K562 (cell line): ENCODE data around the gene TALDO1. TPM values are rescaled to one million over a fixed set of nuclear protein-coding genes. Genes with fewer than 3 reads are reported as not detected.
A peak's percentile ranks its signal among the peaks of the same experiment; 100 is the strongest.

Source experiments
- BMI1 ChIP-seq: fragments of 150-350 bp; IDR thresholded peaks from 2 replicates; pipeline ENCODE4 v1.6.1; 2014; ENCODE audit warnings: low read length
- CBFA2T2 ChIP-seq: fragments of 450-650 bp; conservative IDR thresholded peaks from 2 replicates; pipeline ENCODE4 v1.6.1; 2017; ENCODE audit warnings: mild to moderate bottlenecking
- CC2D1A ChIP-seq: fragments of 450-650 bp; IDR thresholded peaks from 2 replicates; pipeline ENCODE4 v1.6.1; 2017; ENCODE audit warnings: mild to moderate bottlenecking
- FUS ChIP-seq: fragments of 200-400 bp; formaldehyde crosslinking; optimal IDR thresholded peaks from 2 replicates; pipeline ENCODE3; 2017; ENCODE audit warnings: low read depth, low read length
- MCM7 ChIP-seq, 2 experiments: fragments of 450-650 bp; IDR thresholded peaks; 2 replicates each; pipeline ENCODE4 v1.6.1; 2016 to 2018
- NCOA6 ChIP-seq: fragments of 450-650 bp; IDR thresholded peaks from 2 replicates; pipeline ENCODE4 v1.6.1; 2017; ENCODE audit warnings: mild to moderate bottlenecking
- PRMT5 ChIP-seq: sonication (generic); formaldehyde crosslinking; IDR thresholded peaks from 2 replicates; pipeline ENCODE4 v1.5.0; 2020; ENCODE audit warnings: missing genetic modification reagents
- RUNX1 ChIP-seq: sonication (generic); IDR thresholded peaks from 2 replicates; pipeline ENCODE4 v1.6.1; 2016; ENCODE audit warnings: antibody characterized with exemption, low read depth
- SAFB2 ChIP-seq: fragments of 200-400 bp; formaldehyde crosslinking; IDR thresholded peaks from 2 replicates; pipeline ENCODE4 v1.6.1; 2018; ENCODE audit warnings: borderline replicate concordance, low read length, low read depth, moderate library complexity; ENCODE audit not compliant: severe bottlenecking
- SMARCA5 ChIP-seq: fragments of 450-650 bp; IDR thresholded peaks from 2 replicates; pipeline ENCODE4 v1.6.1; 2016
- STAT6 ChIP-seq: sonication (generic); formaldehyde crosslinking; IDR thresholded peaks from 2 replicates; pipeline ENCODE4 v1.8.1; 2023; ENCODE audit warnings: mild to moderate bottlenecking, missing genetic modification reagents
- TFAM ChIP-seq: fragments of 250-450 bp; sonication (Bioruptor Pico); conservative IDR thresholded peaks from 2 replicates; pipeline ENCODE4 v1.5.0; 2021; ENCODE audit warnings: mild to moderate bottlenecking, moderate library complexity
- THAP12 ChIP-seq: fragments of 250-450 bp; sonication (Bioruptor Pico); IDR thresholded peaks from 2 replicates; pipeline ENCODE4 v1.9.0; 2021; ENCODE audit warnings: mild to moderate bottlenecking, inconsistent platforms
- TOE1 ChIP-seq, 2 experiments: fragments of 450-650 bp in 1 of 2; sonication (generic) in 1 of 2; formaldehyde crosslinking in 1 of 2; IDR thresholded peaks; 2 replicates each; pipeline versions ENCODE4 v1.7.1 to v1.8.0; 2016 to 2022; ENCODE audit warnings: borderline replicate concordance in 2 of 2, mild to moderate bottlenecking in 2 of 2, antibody characterized with exemption in 1 of 2, inconsistent platforms in 1 of 2, low read depth in 1 of 2, missing genetic modification reagents in 1 of 2, moderate library complexity in 1 of 2
- U2AF1 ChIP-seq: fragments of 200-400 bp; formaldehyde crosslinking; optimal IDR thresholded peaks from 2 replicates; pipeline ENCODE3; 2017; ENCODE audit warnings: mild to moderate bottlenecking, low read depth, low read length, moderate library complexity
- USF1 ChIP-seq: sonication (generic); formaldehyde crosslinking; IDR thresholded peaks from 2 replicates; pipeline ENCODE4 v1.9.0; 2022; ENCODE audit warnings: mild to moderate bottlenecking, missing genetic modification reagents
- ZNF232 ChIP-seq: sonication (generic); formaldehyde crosslinking; IDR thresholded peaks from 2 replicates; pipeline ENCODE4 v1.8.0; 2022; ENCODE audit warnings: mild to moderate bottlenecking, missing genetic modification reagents
- ZNF354B ChIP-seq: fragments of 250-450 bp; sonication (Bioruptor Pico); IDR thresholded peaks from 2 replicates; pipeline ENCODE4 v1.4.0; 2020
- polyA plus RNA-seq, 8 experiments: library from polyadenylated mRNA; depleted of rRNA in 4 of 8; stranded (reverse) in 5 of 8; unstranded in 3 of 8; fragments of >200 nt; fragmentation: Nextera tagmentation in 2 of 8; fragmentation: Illumina TruSeq in 1 of 8; extraction: Ambion mirVana in 2 of 8; extraction: Trizol in 1 of 8; gene quantifications; 2 replicates each; pipeline versions ENCODE4 v1.2.1 to v1.2.3, GENCODE V29; 2011 to 2014; ENCODE audit warnings: inconsistent platforms in 1 of 8, missing spikeins in 1 of 8
- total RNA-seq, 7 experiments: library from RNA; depleted of rRNA in 6 of 7; stranded (reverse); fragments of >200 nt in 6 of 7; fragmentation: Illumina TruSeq in 2 of 7; extraction: Trizol in 2 of 7; gene quantifications; 2 replicates each; pipeline versions ENCODE4 v1.2.1 to v1.2.3, GENCODE V29; 2011 to 2021; ENCODE audit warnings: low replicate concordance in 1 of 7
- TF ChIP-seq, protein P1 (sequence below): fragments of 250-450 bp; sonication (Bioruptor Pico); IDR thresholded peaks from 2 replicates; pipeline ENCODE4 v1.5.0; 2020; ENCODE audit warnings: mild to moderate bottlenecking, borderline replicate concordance

TALDO1 gene
- total and polyA plus RNA-seq, 9 of the 15 experiments (the other 6 are each of a cell fraction or from before 2014, with no cell fraction given): 260 to 541 (median 441) TPM

DNA sequence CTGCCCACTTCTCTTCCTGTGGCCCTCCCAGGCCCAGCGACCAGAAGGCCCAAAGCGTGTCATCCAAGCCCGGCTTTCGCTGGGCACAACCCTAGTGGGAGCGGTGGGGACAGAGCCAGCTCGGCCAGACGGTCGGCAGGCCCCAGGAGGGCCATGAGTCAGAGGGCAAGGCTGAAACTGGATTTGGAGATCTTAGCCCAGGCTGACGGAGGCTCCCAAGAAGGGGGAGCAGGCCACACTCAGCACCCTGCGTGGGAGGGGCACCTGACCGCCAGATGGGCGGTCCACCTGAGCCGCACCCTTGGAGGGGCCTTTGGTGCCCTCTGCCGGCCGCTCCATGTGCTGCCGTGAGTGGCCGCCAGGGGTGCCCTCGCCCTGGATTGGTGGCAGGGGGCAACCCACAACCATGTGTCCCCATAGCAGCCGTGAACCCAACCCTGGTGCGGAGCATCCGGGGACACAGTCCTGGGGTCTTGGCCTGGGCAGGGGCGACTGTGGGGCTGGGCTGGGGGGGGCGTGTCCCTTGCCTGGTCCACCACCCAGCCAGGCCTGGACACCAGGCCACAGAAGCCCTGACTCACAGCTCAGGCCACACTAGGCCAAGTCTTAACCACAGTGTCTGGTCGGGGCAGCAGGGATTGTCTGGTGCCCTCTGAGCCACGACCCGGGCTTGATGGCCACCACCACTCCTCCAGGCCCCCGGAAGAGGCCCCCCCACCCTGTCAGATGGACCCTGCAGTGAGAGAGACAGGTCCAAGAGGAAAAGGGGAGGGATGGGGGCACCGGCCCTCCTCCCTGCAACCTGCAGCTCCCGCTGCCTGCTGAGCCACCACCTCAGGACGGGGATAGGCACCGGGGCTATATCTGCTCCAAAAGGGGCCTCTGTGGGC is 19.2 kb upstream of the TALDO1 start (continued):
- no peak for TF ChIP-seq THAP12 (CRISPR knock-in tag)
- no peak for TF ChIP-seq FUS
- no peak for TF ChIP-seq BMI1
- TF ChIP-seq TOE1 (IDR thresholded peaks at IDR 0.05; ENCODE audit: borderline replicate concordance): peak; percentile 61; the same call in 1 of the 2 replicates
- TF ChIP-seq TOE1 (CRISPR knock-in tag; IDR thresholded peaks at IDR 0.05; ENCODE audit: borderline replicate concordance, low read depth): no peak
- TF ChIP-seq PRMT5 (CRISPR knock-in tag): no peak
- TF ChIP-seq, protein P1, sequence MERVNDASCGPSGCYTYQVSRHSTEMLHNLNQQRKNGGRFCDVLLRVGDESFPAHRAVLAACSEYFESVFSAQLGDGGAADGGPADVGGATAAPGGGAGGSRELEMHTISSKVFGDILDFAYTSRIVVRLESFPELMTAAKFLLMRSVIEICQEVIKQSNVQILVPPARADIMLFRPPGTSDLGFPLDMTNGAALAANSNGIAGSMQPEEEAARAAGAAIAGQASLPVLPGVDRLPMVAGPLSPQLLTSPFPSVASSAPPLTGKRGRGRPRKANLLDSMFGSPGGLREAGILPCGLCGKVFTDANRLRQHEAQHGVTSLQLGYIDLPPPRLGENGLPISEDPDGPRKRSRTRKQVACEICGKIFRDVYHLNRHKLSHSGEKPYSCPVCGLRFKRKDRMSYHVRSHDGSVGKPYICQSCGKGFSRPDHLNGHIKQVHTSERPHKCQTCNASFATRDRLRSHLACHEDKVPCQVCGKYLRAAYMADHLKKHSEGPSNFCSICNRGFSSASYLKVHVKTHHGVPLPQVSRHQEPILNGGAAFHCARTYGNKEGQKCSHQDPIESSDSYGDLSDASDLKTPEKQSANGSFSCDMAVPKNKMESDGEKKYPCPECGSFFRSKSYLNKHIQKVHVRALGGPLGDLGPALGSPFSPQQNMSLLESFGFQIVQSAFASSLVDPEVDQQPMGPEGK: no peak
- TF ChIP-seq CBFA2T2: peak; percentile 46
- no peak for TF ChIP-seq MCM7 (IDR thresholded peaks at IDR 0.05)
- no peak for TF ChIP-seq U2AF1
- peak; percentile 73 for TF ChIP-seq CC2D1A
- TF ChIP-seq RUNX1: no peak
- TF ChIP-seq SAFB2: no peak
- TF ChIP-seq ZNF232 (CRISPR knock-in tag): no peak
- TF ChIP-seq USF1 (CRISPR knock-in tag): peak; percentile 91
- no peak for TF ChIP-seq ZNF354B (CRISPR knock-in tag)
- no peak for TF ChIP-seq SMARCA5
- no peak for TF ChIP-seq STAT6 (CRISPR knock-in tag)
- no peak for TF ChIP-seq TFAM
- no peak for TF ChIP-seq NCOA6
